Dedifferentiated amniotic fluid mesenchymal stem cell (primary cell): Measurements from ENCODE around the gene ATG9B.
"Not testable (repeated sequence)": the region's sequence is repeated elsewhere in the genome, so short reads cannot be mapped to it uniquely, and the experiment has no call there.

ENCODE experiments used
- DNase-seq: peaks from one replicate; pipeline ENCODE4 v3.0.0-alpha.2; 2016; ENCODE audit errors: extremely low spot score

Gene ATG9B

DNA sequence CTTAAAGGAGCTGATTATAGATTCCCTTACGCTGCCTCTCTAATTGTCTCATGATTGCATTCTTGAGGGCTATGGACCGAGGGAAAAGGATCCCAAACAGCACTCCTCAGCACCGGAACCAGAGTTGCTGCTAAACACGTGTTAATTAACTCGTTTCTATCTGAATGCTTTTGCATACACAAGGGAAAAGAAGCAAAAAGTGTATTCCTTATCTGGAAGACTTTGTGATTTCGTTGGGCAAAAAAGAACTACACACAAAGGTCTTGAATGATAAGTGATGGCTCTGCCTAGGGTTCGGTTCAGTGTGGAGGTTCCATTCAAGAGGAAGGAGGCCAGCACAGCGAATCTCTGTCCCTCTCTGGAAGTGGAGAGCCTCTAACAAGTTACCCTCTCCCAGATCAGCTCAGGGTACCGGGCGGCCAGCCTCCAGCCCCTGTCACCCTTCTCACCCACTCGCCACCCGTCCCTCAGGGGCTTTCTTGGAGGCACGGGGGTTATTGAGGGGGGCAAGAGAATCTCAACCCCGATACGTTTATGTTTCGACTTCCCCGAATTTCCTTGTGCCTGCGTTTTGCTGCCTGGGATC, 34.6 kb upstream of the ATG9B start:
- no peak for DNase-seq

DNA sequence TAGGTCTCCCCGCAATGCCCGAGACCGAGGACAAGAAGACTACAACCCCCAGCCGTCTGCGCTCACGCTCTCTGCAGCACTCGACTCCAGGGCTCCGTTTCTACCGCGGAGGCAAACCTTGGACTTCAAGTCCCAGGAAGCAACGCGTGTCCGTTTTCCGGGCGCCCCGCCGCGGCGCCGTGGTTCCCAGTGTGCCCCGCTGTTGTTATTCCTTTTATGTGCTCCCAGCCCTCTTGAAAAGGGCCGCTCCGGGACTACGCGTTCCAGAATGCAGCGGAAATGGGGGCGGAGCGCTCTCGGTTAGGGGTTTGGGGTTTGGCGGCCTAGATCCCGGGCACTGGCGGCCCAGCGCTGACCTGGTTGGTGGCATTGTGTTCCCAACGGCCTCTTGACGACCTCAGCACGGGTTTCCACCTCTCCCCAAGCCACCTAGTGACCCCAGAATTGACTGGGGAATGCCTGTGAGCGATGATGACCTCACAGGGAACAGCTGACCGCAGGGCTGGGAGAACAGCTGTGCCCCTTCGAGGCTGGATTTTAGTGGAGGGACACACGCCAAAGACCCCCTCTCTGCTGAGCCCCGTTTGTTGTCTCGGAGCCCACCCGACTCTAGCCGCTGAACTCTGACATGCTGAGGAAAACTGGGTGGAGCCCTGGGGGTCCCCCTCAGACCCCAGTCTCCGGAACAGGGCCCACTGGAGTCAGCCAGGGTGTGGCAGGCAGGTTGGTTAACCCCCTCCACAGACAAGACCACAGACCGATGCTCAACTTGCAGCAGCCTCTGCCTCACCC, 33.9 kb upstream of the ATG9B start:
- DNase-seq, result peak; percentile 100

DNA sequence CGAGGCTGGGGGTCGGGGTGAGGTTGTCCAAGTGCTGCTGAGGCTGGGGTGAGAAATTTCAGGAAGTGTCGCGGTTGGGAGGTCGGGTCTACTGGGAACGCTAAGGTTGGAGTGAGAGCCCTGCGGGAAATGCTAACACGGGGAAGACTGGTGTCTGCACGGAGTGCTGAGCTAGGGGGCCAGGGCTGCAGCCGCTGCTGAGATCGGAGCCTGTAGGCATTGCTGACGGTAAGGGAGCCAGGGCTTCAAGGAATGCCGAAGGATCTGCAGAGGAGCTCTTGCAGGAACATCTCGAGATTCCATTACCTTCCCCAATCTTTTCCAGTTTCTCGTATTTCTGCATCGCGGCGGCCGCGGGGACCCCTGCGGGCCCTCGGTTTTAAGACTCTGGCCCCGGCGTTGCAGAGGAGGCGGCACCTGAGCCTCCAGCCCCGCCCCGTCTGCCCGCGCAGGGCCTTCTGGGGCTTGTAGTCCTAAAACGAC, 33.3 kb upstream of the ATG9B start, which contains the start of gene CDK5:
Gene CDK5, minus strand, starts transcription at position 392 of the 483 bp plus-strand sequence. Its CDS starts 49 bp downstream, at position 343.
- DNase-seq, result no peak

DNA sequence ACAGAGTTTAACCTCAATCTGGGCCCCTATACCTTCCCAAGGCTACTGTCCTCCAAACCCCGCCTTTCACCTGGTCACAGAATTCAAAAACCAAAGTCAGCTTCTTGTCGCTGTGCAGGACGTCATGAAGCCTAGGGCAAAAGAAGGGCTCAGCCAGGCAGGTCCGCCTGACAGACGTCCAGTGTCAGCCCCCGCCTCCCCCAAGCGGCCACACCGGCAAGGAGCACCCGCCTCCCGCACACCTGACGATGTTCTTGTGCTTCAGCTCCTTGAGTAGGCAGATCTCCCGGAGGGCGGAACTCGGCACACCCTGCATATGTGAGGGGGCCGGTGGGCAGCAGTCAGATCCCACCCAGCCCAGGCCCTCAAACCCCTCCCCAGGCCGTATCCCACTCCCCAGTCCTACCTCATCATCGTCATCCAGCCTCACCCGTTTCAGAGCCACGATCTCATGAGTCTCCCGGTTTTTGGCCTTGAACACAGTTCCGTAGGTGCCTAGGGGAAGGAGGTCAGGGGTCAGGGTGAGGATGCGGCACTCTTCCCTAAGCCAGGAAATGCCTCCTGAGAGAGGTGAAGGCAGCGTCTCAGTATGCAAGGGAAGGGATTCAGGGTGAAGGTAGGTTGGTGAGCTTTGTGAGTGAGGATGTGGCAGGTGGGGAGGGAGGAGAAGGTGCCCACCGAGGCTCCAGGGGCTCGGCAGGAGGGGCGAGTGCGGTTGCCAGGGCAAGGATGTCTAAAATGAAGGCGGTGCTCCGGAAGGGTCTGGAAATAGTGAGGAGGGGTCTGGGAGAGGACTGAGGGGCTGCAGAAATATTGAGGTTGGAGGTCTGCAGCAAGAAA, 32.6 kb upstream of the ATG9B start:
- DNase-seq, result no peak

DNA sequence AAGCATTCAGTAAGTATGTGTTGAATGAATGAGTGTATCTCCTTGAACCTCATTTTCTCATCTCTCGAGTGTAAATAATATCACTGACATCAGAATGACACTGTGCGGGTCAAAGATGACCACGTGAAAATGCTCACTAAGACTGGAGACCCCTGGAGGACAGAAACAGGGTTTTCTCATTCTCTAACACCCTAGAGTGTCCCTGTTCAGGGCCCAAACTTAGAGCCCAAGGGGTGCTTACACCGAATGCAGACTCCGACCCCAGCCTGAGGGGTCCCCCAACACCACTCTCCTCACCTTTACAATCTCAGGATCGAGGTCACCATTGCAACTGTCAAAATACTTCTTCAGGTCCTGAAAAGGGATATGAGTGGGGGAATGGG, 32.0 kb upstream of the ATG9B start:
- no peak for DNase-seq

DNA sequence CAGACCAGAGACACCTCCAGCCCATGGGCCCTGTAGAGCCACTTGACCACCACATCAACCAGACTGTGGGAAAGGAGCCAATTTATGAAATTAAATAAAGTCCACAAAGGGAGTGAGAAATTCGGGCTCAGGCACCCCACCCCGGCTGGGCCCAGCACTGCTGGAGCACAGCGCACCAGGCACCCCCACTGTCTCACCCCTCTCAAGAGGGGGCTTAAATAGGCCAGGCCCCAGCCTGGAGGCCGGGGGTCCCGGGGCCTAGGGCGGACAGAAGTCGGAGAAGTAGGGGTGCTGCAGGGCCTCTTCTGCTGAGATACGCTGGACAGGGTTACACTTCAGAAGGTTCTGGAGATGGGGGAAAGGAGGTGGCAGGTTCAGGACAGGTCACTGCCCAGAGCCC, 29.5 kb upstream of the ATG9B start:
- DNase-seq, result no peak

DNA sequence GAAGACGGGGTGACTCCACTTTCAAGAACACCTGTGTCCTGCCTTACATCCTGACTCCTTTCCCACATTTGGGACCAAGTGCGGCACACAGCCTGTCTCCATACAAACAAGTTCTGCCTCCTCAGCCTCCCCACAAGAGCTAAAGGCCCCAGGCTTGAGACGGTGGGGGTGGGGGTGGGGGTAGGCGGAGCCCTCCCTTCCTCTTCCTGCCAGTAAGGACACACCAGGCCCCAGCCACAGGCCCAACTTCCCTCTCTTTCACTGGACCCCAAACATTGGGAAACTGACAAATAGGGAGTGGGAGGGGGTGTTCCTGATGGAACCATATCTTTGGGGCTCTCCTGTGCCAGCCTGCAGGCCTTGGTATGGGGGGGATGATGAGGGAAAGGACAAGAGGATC, 28.8 kb upstream of the ATG9B start:
- no peak for DNase-seq

DNA sequence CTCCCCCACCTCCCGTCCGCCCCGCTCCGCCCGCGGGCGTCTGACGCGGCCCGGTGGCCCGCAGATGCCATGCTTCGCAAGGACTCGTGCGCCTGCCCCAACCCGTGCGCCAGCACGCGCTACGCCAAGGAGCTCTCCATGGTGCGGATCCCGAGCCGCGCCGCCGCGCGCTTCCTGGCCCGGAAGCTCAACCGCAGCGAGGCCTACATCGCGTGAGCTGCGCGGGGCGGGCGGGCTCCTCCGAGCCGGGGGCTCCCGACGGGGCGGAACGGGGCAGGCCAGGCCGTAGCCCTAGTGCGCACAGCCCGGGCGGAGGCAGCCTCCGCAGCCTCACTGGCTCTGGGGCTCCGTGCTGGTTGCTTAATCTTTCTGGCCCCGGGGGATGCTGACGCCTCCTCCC, 26.8 kb upstream of the ATG9B start:
- peak; percentile 24 for DNase-seq

DNA sequence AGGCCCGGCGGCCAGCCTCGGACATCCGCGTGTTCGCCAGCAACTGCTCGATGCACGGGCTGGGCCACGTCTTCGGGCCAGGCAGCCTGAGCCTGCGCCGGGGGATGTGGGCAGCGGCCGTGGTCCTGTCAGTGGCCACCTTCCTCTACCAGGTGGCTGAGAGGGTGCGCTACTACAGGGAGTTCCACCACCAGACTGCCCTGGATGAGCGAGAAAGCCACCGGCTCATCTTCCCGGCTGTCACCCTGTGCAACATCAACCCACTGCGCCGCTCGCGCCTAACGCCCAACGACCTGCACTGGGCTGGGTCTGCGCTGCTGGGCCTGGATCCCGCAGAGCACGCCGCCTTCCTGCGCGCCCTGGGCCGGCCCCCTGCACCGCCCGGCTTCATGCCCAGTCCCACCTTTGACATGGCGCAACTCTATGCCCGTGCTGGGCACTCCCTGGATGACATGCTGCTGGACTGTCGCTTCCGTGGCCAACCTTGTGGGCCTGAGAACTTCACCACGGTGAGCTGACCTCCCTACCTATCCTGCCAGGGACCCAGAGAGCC, 24.7 kb upstream of the ATG9B start:
- no peak for DNase-seq

DNA sequence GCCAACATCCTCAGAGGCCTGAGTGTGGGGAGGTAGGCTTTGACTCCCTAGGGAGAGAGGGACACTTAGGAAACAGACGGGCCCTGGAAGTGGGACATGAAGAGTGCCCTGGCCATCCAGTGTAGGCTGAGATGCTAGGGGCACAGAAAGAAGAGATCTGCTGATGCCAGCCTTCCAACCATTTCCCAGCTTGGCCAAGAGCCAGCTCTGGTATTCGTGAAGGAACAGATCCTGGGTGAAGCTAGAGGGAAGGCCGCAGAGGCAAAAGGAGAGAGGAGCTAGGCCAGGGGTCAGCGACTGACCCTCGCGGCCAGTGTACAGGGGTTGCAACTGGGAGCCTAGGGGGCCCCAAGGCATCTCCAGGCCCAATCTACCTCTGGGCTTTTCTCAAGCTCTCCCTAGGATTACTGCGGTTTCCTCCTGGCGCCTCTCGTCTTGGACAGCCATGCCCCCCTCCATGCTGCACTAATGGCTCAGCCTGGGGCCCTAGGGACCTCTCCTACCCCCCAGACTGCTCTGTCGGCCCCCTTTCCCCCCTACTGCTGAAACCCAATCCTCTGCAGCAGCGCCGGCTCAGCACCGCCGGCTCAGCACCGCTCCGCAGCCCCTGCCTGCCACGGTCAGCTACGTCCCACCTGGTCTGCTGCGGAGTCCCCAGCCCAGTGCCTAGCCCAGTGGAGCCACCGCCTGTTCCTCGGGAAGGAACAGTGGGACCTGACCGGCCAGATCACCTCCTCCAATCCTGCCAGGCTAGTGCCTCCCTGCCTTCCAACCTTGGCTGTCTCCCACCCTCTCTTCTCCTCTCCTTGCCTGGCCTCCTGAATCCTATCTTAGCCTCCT, 23.9 kb upstream of the ATG9B start, which contains the start of gene ASIC3:
Gene ASIC3, plus strand, starts transcription at position 556 of the 840 bp plus-strand sequence. CDS start 355 bp downstream, outside the sequence.
- DNase-seq, result no peak

DNA sequence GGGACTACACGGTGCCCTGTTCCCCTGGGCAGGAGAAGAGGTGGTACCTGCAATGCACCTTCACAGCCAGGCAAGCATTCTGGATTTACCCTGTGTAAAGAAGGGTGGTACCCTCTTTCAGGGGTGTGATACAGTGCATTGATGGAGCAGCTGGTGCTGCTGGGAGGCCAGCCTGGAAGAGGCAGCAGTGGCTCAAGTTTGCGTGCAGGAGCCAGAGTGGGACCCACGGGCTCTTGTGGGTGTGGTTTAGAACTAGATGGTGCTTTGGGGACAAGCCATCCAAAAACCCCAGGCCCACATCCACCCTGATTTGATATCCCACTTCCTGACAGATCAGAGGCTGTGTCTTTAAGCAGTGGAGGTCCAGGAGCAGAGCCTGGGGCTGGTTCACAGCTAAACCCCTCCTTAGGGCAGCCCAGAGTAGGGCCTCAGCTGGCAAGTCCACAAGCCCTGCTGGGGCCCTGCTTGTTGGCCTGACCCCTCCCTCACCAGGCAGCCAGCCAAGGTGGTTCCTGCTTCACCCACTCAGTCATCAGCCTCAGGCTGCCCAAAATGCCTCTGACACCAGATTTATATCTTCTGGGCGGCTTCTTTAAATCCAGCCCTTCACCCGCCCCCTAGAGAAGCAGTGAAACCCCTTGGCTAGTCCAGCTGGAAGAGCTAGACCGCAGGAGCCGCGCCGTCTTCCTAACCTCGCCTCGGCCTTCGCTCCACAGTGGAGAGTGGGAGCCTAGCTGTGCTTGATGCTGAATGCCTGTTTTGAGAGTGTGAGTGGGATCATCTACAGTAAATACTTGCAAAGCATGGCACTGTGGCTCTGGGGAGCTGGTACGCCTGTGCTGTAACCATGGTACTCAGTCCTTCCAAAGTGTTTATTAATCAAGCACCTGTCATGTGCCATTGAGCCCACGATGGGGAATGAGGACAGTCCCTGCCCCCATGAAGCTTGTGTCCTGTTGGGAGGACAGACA, 22.6 kb upstream of the ATG9B start:
- DNase-seq, result peak; percentile 67

DNA sequence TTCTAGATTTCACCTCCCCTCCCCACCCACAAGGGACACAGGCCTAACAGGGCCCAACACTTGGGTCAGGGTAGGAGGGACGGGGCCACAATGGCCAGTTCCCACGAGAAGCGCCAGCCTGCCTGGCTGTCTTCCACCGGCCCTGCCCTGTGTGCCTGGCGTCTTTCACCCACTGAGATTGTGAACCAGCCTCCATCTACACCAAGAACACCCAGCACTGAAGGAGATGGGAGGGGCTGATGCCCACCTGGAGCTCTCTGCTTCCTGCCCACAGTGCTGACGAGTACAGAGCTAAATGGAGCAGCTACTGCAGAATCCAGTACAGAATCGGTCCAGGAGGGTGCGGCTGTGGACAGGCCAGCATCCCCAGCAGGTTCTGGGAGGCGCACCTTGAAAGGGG, 21.7 kb upstream of the ATG9B start:
- DNase-seq, result no peak

DNA sequence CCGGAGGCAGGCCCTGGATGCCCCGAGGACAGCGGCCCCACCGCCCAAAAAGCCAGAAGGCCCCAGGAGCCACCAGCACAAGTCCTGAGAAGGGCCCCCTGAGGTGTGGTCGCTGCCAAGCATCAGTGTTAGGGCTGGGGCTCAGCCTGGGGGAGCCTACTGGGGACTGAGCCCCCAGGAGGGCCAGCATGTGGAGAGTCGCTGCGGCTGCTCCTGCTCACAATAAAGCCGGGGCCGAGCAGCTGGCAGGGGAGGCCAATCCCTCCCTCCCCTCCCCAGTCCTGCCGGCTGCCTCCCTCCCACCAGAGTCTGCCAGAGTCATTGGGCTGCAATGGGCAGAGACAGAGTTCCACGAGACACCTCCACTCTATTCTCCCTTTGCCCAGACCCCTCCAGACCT, 21.0 kb upstream of the ATG9B start:
- no peak for DNase-seq

DNA sequence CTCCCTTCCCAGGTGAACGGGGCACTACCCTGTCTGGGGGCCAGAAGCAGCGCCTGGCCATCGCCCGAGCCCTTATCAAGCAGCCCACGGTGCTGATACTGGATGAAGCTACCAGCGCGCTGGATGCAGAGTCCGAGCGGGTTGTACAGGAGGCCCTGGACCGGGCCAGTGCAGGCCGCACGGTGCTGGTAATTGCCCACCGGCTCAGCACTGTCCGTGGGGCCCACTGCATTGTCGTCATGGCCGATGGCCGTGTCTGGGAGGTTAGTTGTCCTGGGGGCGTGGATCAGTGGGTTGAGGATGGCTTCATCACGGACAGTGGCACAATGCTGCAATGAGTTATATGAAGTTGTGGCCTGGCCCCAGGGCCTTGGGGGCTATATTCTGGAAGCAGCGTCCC, 19.7 kb upstream of the ATG9B start:
- DNase-seq, result no peak

DNA sequence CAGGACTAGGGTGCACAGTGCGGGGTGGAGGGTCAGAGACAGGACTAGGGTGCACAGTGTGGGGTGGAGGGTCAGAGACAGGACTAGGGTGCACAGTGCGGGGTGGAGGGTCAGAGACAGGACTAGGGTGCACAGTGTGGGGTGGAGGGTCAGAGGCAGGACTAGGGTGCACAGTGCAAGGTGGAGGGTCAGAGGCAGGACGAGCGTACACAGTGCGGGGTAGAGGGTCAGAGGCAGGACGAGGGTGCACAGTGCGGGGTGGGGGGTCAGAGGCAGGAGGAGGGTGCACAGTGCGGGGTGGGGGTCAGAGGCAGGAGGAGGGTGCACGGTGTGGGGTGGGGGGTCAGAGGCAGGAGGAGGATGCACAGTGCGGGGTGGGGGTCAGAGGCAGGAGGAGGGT, 19.2 kb upstream of the ATG9B start:
- not testable (repeated sequence) for DNase-seq

DNA sequence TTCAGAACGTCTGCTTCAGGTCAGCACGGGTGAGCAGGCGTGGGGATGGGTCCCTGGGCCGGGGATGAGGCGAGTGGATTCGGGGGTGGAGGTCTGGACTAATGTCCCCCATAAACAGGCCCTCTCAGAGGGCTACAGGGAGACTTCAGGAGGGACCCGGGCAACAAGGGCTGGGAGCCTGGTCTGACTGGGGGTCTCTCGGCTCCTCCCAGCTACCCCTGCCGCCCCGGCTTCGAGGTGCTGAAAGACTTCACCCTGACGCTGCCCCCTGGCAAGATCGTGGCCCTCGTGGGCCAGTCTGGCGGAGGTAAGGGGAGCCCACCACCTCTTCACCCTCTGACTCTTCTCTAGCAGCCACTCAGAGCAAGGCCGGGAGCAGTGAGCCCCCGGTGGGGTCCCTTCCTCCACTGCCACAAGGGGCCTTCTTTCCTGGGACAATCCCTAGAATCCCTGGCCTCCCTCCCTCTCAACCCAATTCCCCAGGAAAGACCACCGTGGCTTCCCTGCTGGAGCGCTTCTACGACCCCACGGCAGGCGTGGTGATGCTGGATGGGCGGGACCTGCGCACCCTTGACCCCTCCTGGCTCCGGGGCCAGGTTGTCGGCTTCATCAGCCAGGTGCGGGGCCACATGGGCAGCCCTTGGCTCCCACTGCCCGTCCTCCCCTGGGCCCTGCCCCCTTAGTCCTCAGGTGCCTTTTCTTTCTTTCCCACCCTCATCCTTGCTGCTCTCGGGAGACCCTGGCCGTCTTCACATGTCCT, 16.5 kb upstream of the ATG9B start:
- no peak for DNase-seq

DNA sequence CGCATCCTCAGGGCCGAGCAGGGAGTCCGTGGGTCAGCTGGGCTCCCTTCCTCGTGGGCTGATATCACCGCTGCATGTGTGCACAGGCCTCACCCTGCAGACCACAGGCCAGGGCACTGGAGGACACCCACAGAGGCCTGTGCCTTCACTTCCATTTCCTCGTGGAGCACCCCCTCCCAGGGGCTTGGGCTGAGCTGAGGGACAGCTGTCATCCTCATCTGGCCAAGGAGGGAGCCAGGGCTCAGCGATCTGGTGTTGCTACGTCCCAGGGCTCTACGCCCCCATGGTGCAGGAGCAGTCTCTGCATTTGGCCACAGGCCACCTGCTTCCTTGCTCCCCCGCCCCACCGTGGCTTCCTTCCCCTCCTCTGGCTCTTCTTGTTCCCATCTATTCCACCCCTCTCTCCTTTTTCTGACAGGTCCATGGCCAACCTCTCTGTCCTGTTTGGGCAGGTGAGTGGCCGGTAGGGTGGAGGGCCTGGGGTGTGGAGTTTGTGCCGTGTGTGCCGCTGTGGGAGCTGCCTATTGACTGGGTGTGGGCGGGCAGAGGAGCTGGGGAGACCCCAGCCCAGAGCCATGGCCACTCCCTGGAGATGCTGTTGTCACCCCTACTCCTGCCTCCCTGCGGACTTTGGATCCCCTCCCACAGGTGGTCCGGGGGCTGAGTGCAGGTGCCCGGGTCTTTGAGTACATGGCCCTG, 15.7 kb upstream of the ATG9B start:
- no peak for DNase-seq
